ENCODE data around the gene PHF2. TPM values are rescaled to one million over a fixed set of nuclear protein-coding genes. Genes with fewer than 3 reads are reported as not detected.

The PHF2 gene
- total and polyA plus RNA-seq, 4 donors = 10.3 to 32.4 (median 27.9) TPM

DNA sequence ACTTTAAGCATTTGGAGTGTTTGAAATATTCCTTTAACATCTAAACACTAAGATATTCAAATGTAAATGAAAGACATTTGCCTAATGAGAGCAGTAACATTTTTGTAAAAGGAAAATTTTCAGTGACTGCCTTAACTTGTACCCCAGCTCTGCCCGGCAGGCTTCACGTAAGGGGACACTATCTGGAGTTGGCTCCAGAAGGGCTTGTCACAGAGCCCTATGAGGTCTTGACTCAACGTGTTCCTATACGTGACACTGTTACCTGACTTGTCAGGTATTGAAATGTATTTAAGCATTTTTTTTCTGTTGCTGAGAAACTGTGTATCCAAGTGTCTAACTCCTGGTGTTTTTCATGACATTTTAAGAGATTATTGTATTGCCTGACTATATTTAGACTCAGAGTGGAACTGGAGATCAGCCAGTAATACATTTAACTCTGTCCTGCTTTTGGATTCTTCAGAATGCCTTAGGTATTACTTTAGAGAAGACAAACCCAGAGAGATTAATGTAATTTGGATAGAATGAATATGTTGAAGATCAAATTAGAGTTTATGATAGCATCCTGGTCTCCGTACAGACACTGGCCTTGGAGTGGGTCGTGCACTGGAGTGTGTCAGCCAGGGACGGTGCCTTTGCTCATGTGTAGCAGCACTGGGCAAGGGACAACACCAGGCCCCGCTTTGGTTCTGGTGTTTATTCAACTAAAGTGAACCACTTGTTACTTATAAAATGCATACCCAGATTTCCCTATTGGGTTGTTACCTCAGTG lies 34.6 kb upstream of the PHF2 start:
- H3K27me3 ChIP-seq (ENCODE audit: control insufficient read depth in 1 of 2, insufficient read depth in 2 of 2, low read length in 1 of 2) = no peaks in the 10 kb centered on the region
- no peaks in the 10 kb centered on the region for H3K9me3 ChIP-seq (ENCODE audit: control insufficient read depth, low read length)
- ATAC-seq (ENCODE audit: low FRiP score) = no peak
- no peak overlapping the region for H3K27ac ChIP-seq (ENCODE audit: low read depth in 1 of 2, low read length in 2 of 2)
- H3K36me3 ChIP-seq (ENCODE audit: control insufficient read depth in 1 of 2, insufficient read depth in 2 of 2, low read length in 1 of 2) = peaks cover 0 to 6% of the 10 kb centered on the region in 2 donors
- intact Hi-C loops (cut with DNase I) = no loop called here
- H3K4me3 ChIP-seq (ENCODE audit: low read length in 2 of 2) = peak overlapping the region in 1 of 2 donors; percentile 16
- WGBS, 2 donors = 4 to 14% methylated on average over 8 of the region's 8 CpGs
- H3K4me1 ChIP-seq (ENCODE audit: control insufficient read depth in 1 of 2, insufficient read depth in 2 of 2, low read length in 2 of 2) = no peaks in the 10 kb centered on the region
- no peak for DNase-seq

DNA sequence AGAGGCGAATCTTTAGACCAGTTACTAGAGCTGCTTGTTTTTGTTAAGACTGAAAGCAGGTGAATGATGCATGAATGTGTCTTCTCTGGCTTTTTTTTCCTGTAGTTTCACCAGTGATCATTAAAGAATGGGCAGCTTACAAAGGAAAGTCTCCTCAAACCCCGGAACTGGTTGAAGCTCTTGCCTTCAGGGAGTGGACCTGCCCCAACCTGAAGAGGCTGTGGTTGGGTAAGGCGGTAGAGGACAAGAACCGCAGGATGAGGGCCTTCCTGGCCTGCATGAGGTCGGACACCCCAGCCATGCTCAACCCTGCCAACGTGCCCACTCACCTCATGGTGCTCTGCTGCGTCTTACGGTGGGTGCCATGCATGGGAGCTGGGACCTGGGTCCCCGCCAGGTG lies 33.3 kb upstream of the PHF2 start:
- Histone ChIP-seq H3K27me3 (ENCODE audit: control insufficient read depth in 1 of 2, insufficient read depth in 2 of 2, low read length in 1 of 2) (no peaks in the 10 kb centered on the region), H3K9me3 (ENCODE audit: control insufficient read depth, low read length) (no peaks in the 10 kb centered on the region), H3K4me3 (ENCODE audit: low read length in 2 of 2) (no peak overlapping the region), H3K4me1 (ENCODE audit: control insufficient read depth in 1 of 2, insufficient read depth in 2 of 2, low read length in 2 of 2) (no peaks in the 10 kb centered on the region), H3K27ac (ENCODE audit: low read depth in 1 of 2, low read length in 2 of 2) (no peak overlapping the region), H3K36me3 (ENCODE audit: control insufficient read depth in 1 of 2, insufficient read depth in 2 of 2, low read length in 1 of 2) (peaks cover 0 to 6% of the 10 kb centered on the region in 2 donors)
- DNase-seq = no peak
- ATAC-seq (ENCODE audit: low FRiP score) = no peak
- intact Hi-C loops (cut with DNase I) = no loop called here
- WGBS, 2 donors = 97 to 98% methylated on average over 9 of the region's 9 CpGs

DNA sequence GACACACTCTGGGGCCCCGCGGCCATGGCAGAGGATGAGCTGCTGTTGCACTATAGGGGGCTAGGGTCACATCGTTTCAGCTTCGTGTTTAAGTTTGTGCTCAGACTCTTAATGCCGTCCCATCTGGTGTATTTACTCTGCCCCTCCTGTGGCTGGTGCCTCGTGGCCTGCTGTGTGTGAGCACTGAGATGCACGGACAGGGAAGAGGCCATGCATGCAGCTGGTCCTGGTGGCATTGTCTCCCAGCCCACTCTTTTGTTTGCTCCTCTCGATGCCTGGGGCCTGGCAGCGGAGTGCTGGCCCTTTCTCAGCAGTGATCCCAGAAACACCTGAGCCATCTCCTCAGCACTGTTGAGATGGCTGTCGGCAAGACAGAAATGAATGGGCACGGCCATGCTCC lies 30.0 kb upstream of the PHF2 start:
- Histone ChIP-seq H3K4me3 (ENCODE audit: low read length in 2 of 2) (no peak overlapping the region), H3K36me3 (ENCODE audit: control insufficient read depth in 1 of 2, insufficient read depth in 2 of 2, low read length in 1 of 2) (peaks cover 0 to 7% of the 10 kb centered on the region in 2 donors), H3K4me1 (ENCODE audit: control insufficient read depth in 1 of 2, insufficient read depth in 2 of 2, low read length in 2 of 2) (no peaks in the 10 kb centered on the region), H3K27ac (ENCODE audit: low read depth in 1 of 2, low read length in 2 of 2) (no peak overlapping the region), H3K9me3 (ENCODE audit: control insufficient read depth, low read length) (no peaks in the 10 kb centered on the region), H3K27me3 (ENCODE audit: control insufficient read depth in 1 of 2, insufficient read depth in 2 of 2, low read length in 1 of 2) (no peaks in the 10 kb centered on the region)
- WGBS, 2 donors = 92 to 95% methylated on average over 11 of the region's 11 CpGs
- ATAC-seq (ENCODE audit: low FRiP score) = no peak
- no peak for DNase-seq
- intact Hi-C loops (cut with DNase I) = no loop called here

DNA sequence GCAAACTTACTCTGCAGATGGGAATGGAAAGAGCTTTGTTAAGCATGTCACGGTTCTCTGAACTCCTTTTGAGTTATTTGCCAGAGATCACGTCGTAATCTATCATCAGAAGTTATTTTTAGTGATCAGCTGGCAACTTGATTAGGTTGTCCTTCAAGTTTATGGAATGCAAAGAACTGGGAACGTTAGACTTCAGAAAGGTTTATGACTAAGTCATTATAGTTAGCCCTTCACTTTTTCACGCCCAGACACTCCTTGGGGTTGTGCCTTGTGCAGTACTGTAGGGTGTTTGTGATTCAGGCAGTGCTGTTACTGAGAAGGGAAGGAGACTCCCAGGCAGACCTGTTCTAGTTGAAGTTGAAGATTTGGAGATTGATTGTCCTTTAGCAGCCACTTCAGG lies 26.8 kb upstream of the PHF2 start:
- 15 to 23% methylated on average over 5 of the region's 5 CpGs for WGBS, 2 donors
- intact Hi-C loops (cut with DNase I) = no loop called here
- ATAC-seq (ENCODE audit: low FRiP score) = no peak

DNA sequence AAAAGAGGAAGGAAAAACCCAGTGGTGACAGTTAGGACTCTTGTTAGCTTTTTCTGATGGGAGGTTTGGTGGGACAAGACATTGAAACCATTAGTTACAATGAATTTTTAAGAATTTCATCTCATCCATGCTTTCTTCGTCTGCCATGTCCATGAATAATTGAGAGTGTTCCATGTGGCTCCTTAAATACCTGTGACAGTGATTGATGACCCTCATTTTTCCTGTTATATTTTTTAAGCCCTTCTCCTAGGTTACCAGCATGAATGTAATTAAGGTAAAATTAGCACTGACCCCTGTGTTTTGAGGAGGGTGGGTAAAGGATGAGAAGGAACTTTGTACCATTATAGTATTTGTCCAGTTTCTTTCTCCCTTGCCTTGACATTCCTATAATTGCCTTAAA lies 23.5 kb upstream of the PHF2 start:
- H3K36me3 ChIP-seq (ENCODE audit: control insufficient read depth in 1 of 2, insufficient read depth in 2 of 2, low read length in 1 of 2) = peaks cover 4% of the 10 kb centered on the region in 2 donors
- no peaks in the 10 kb centered on the region for H3K4me1 ChIP-seq (ENCODE audit: control insufficient read depth in 1 of 2, insufficient read depth in 2 of 2, low read length in 2 of 2)
- DNase-seq (no peak), ATAC-seq (ENCODE audit: low FRiP score) (no peak)
- H3K27ac ChIP-seq (ENCODE audit: low read depth in 1 of 2, low read length in 2 of 2) = no peak overlapping the region
- no peak overlapping the region for H3K4me3 ChIP-seq (ENCODE audit: low read length in 2 of 2)
- H3K27me3 ChIP-seq (ENCODE audit: control insufficient read depth in 1 of 2, insufficient read depth in 2 of 2, low read length in 1 of 2) = no peaks in the 10 kb centered on the region
- intact Hi-C loops (cut with DNase I) = no loop called here
- H3K9me3 ChIP-seq (ENCODE audit: control insufficient read depth, low read length) = no peaks in the 10 kb centered on the region
- 88 to 92% methylated on average over 1 of the region's 1 CpG for WGBS, 2 donors

More for the DNA sequence above, 26.8 kb upstream of the PHF2 start:
- H3K9me3 ChIP-seq (ENCODE audit: control insufficient read depth, low read length) = no peaks in the 10 kb centered on the region
- H3K4me3 ChIP-seq (ENCODE audit: low read length in 2 of 2) = no peak overlapping the region
- H3K4me1 ChIP-seq (ENCODE audit: control insufficient read depth in 1 of 2, insufficient read depth in 2 of 2, low read length in 2 of 2) = no peaks in the 10 kb centered on the region
- H3K36me3 ChIP-seq (ENCODE audit: control insufficient read depth in 1 of 2, insufficient read depth in 2 of 2, low read length in 1 of 2) = peaks cover 0 to 2% of the 10 kb centered on the region in 2 donors
- no peaks in the 10 kb centered on the region for H3K27me3 ChIP-seq (ENCODE audit: control insufficient read depth in 1 of 2, insufficient read depth in 2 of 2, low read length in 1 of 2)
- no peak for DNase-seq
- H3K27ac ChIP-seq (ENCODE audit: low read depth in 1 of 2, low read length in 2 of 2) = no peak overlapping the region

DNA sequence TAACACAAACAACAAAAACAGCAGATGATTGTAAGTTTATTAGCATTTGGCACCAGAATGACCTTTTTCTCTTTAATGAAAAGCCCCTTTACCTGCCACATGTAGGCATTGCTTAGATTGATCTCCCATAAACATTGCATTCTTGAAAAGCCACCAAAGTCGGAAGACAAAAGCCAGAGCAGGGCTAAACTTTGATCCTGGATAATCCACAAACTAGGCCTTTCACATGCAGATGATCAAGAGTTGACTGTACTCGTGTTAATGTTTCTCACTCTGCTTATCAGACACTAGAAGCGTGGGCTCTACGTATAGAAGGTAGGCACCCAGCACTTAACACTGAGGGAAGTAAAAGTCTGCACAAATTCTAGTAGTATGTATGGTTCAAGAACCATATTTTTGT lies 21.0 kb upstream of the PHF2 start:
- ATAC-seq (ENCODE audit: low FRiP score) (no peak), DNase-seq (no peak)
- H3K4me1 ChIP-seq (ENCODE audit: control insufficient read depth in 1 of 2, insufficient read depth in 2 of 2, low read length in 2 of 2) = no peaks in the 10 kb centered on the region
- H3K4me3 ChIP-seq (ENCODE audit: low read length in 2 of 2) = no peak overlapping the region
- no peaks in the 10 kb centered on the region for H3K27me3 ChIP-seq (ENCODE audit: control insufficient read depth in 1 of 2, insufficient read depth in 2 of 2, low read length in 1 of 2)
- no peaks in the 10 kb centered on the region for H3K9me3 ChIP-seq (ENCODE audit: control insufficient read depth, low read length)
- WGBS, 2 donors = 73 to 78% methylated on average over 4 of the region's 4 CpGs
- H3K36me3 ChIP-seq (ENCODE audit: control insufficient read depth in 1 of 2, insufficient read depth in 2 of 2, low read length in 1 of 2) = peaks cover 4 to 11% of the 10 kb centered on the region in 2 donors
- no peak overlapping the region for H3K27ac ChIP-seq (ENCODE audit: low read depth in 1 of 2, low read length in 2 of 2)
- intact Hi-C loops (cut with DNase I) = no loop called here

DNA sequence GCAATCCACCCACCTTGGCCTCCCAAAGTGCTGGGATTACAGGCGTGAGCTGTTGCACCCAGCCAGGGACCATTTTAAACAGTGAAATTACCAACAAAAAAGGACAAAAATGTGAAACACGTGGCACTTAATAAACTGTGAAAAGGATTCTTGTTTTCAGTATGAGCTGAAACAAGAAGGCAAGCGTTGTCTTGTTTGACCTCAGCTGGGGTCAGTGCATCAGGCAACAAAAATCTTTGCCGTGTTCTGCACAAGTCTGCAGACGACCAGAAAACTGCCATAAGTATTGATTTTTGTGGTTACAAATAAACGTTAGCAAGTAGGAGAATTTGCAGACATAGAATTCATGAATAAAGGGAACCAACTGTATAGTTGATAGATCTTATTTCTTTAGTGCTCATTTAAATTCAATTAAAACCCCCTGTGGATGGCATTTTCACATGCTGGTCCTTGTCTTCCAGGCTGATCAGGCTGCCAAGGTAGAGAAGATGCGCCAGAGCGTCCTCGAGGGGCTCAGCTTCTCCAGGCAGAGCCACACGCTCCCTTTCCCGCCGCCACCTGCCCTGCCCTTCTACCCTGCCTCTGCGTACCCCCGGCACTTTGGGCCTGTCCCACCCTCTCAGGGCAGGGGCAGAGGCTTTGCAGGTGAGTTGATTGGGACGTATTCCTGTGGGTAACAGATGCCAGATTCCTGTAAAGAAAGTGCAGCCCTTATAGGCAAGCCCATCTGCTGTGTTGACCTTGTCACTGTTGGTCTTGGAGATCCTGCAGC lies 18.8 kb upstream of the PHF2 start:
- Histone ChIP-seq H3K4me3 (ENCODE audit: low read length in 2 of 2) (no peak overlapping the region), H3K4me1 (ENCODE audit: control insufficient read depth in 1 of 2, insufficient read depth in 2 of 2, low read length in 2 of 2) (no peaks in the 10 kb centered on the region), H3K36me3 (ENCODE audit: control insufficient read depth in 1 of 2, insufficient read depth in 2 of 2, low read length in 1 of 2) (peaks cover 4 to 14% of the 10 kb centered on the region in 2 donors), H3K27me3 (ENCODE audit: control insufficient read depth in 1 of 2, insufficient read depth in 2 of 2, low read length in 1 of 2) (no peaks in the 10 kb centered on the region), H3K9me3 (ENCODE audit: control insufficient read depth, low read length) (no peaks in the 10 kb centered on the region), H3K27ac (ENCODE audit: low read depth in 1 of 2, low read length in 2 of 2) (no peak overlapping the region)
- ATAC-seq (ENCODE audit: low FRiP score) (no peak), DNase-seq (no peak)
- intact Hi-C loops (cut with DNase I) = no loop called here
- 87 to 91% methylated on average over 15 of the region's 15 CpGs for WGBS, 2 donors

DNA sequence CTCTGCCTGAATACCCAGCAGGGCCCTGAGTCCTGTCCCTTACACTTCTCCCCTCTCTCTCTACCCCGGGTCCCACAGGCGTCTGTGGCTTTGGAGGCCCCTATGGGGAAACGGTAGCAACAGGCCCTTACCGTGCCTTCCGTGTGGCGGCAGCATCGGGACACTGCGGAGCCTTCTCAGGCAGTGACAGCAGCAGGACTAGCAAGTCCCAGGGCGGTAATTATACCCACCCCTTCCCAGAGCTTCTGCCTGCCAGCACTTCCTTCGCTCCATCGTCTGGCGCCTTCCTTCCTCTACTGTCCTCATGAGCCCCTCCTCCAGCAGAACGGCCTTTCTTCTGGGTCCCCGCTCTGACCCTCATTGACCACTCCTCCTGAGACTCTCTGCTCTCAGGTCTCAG lies 17.9 kb upstream of the PHF2 start:
- no peaks in the 10 kb centered on the region for H3K9me3 ChIP-seq (ENCODE audit: control insufficient read depth, low read length)
- no peak overlapping the region for H3K4me3 ChIP-seq (ENCODE audit: low read length in 2 of 2)
- peaks cover 8 to 14% of the 10 kb centered on the region in 2 donors for H3K36me3 ChIP-seq (ENCODE audit: control insufficient read depth in 1 of 2, insufficient read depth in 2 of 2, low read length in 1 of 2)
- DNase-seq (no peak), ATAC-seq (ENCODE audit: low FRiP score) (no peak)
- WGBS, 2 donors = 86 to 87% methylated on average over 14 of the region's 14 CpGs
- intact Hi-C loops (cut with DNase I) = no loop called here
- H3K4me1 ChIP-seq (ENCODE audit: control insufficient read depth in 1 of 2, insufficient read depth in 2 of 2, low read length in 2 of 2) = no peaks in the 10 kb centered on the region
- no peak overlapping the region for H3K27ac ChIP-seq (ENCODE audit: low read depth in 1 of 2, low read length in 2 of 2)
- no peaks in the 10 kb centered on the region for H3K27me3 ChIP-seq (ENCODE audit: control insufficient read depth in 1 of 2, insufficient read depth in 2 of 2, low read length in 1 of 2)

DNA sequence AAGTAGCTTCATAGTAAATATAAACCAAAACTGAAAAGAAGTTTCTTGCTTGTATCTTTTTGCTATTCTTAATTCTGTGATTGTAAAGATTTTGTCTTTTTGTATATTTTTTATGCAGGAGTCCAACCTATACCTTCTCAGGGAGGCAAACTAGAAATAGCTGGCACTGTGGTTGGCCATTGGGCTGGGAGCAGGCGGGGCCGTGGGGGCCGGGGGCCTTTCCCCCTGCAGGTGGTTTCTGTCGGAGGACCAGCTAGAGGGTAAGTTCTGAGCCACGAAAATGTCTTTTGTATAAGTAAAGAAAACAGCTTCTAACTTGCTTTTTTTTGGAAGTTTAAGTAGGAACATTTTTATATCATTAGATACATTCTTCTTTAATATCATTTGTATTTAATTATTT lies 15.4 kb upstream of the PHF2 start:
- H3K36me3 ChIP-seq (ENCODE audit: control insufficient read depth in 1 of 2, insufficient read depth in 2 of 2, low read length in 1 of 2) = peaks cover 8 to 17% of the 10 kb centered on the region in 2 donors
- H3K4me3 ChIP-seq (ENCODE audit: low read length in 2 of 2) = no peak overlapping the region
- no peaks in the 10 kb centered on the region for H3K4me1 ChIP-seq (ENCODE audit: control insufficient read depth in 1 of 2, insufficient read depth in 2 of 2, low read length in 2 of 2)
- DNase-seq = no peak
- no peak for ATAC-seq (ENCODE audit: low FRiP score)
- intact Hi-C loops (cut with DNase I) = loop anchor here (10.0 kb wide), 1 partner anchor 396 kb away; no protein-coding TSS in a partner anchor
- H3K9me3 ChIP-seq (ENCODE audit: control insufficient read depth, low read length) = no peaks in the 10 kb centered on the region
- WGBS, 2 donors = 86 to 87% methylated on average over 5 of the region's 5 CpGs
- no peak overlapping the region for H3K27ac ChIP-seq (ENCODE audit: low read depth in 1 of 2, low read length in 2 of 2)
- H3K27me3 ChIP-seq (ENCODE audit: control insufficient read depth in 1 of 2, insufficient read depth in 2 of 2, low read length in 1 of 2) = no peaks in the 10 kb centered on the region

Data from aorta (tissue), 5 donors.